GM12878 (cell line): ENCODE results near the gene ZNF800. TPM values are rescaled to one million over a fixed set of nuclear protein-coding genes. Genes with fewer than 3 reads are reported as not detected.

Experiments
- ATAC-seq: fragments of 200-7000 bp; cut with Tn5 transposase; 3 replicates; pipeline ENCODE4 v1.9.1; 2020; ENCODE audit warnings: mild to moderate bottlenecking, moderate library complexity
- BruUV-seq: library from RNA; stranded (reverse); fragments of 400-500 nt; replicated peaks from 2 replicates; lab custom pipeline; 2021; lab: Mats Ljungman, UMichigan
- CTCF ChIA-PET: fragments of 300-600 bp; sonication (Branson Sonifier 250); formaldehyde crosslinking; extraction: SDS; loops from one replicate; lab custom pipeline; 2021; ENCODE audit warnings: inconsistent platforms; lab: Yijun Ruan, JAX
- POLR2A ChIA-PET: fragments of 350-600 bp; formaldehyde crosslinking; extraction: SDS; loops from one replicate; lab custom pipeline; 2021; ENCODE audit warnings: inconsistent platforms; lab: Charles Lee
- RAD21 ChIA-PET: fragments of 300-600 bp; sonication (Branson Sonifier 250); formaldehyde crosslinking; loops from one replicate; lab custom pipeline; 2023; ENCODE audit warnings: antibody characterized with exemption; ENCODE audit not compliant: unreplicated experiment; lab: Charles Lee
- SMC1A ChIA-PET: fragments of 300-600 bp; sonication (Branson Sonifier 250); formaldehyde crosslinking; loops from one replicate; lab custom pipeline; 2023; ENCODE audit not compliant: unreplicated experiment, uncharacterized antibody; lab: Charles Lee
- DNase-seq: peaks from one replicate; pipeline ENCODE4 v3.0.0-alpha.2; 2011; ENCODE audit warnings: low read depth, low spot score
- FAIRE-seq: peaks from 3 replicates; lab custom pipeline; 2011; peaks lifted over from hg19 to GRCh38; lab: Jason Lieb, UNC
- H2AFZ ChIP-seq: 2 replicates; pipeline ENCODE4 v1.6.0; 2011; ENCODE audit warnings: low read depth, low read length, control low read depth; ENCODE audit not compliant: control insufficient read depth
- H3K27ac ChIP-seq: 2 replicates; pipeline ENCODE4 v1.5.1; 2011; ENCODE audit warnings: control low read depth; ENCODE audit not compliant: control insufficient read depth, insufficient read depth
- H3K27me3 ChIP-seq, 2 experiments: replicated peaks in 1 of 2; 2 replicates each; pipeline versions ENCODE4 v1.6.0 to v1.6.1; 2011; ENCODE audit warnings: low read length in 1 of 2; ENCODE audit not compliant: control insufficient read depth in 2 of 2, insufficient read depth in 2 of 2
- H3K36me3 ChIP-seq, 2 experiments: 2 replicates each; pipeline ENCODE4 v1.5.1; 2011; ENCODE audit warnings: low read length in 1 of 2; ENCODE audit not compliant: control insufficient read depth in 2 of 2, insufficient read depth in 2 of 2
- H3K4me1 ChIP-seq: 2 replicates; pipeline ENCODE4 v1.6.1; 2011; ENCODE audit warnings: mild to moderate bottlenecking, low read length, moderate library complexity, mixed read lengths; ENCODE audit not compliant: control insufficient read depth, insufficient read depth
- H3K4me2 ChIP-seq: 2 replicates; pipeline ENCODE4 v1.6.0; 2011; ENCODE audit warnings: control low read depth; ENCODE audit not compliant: control insufficient read depth, insufficient read depth
- H3K4me3 ChIP-seq: fragments of 200-600 bp; sonication (generic); 2 replicates; pipeline ENCODE4 v1.5.1; 2016
- H3K79me2 ChIP-seq: 2 replicates; pipeline ENCODE4 v1.6.0; 2011; ENCODE audit warnings: low read length; ENCODE audit not compliant: control insufficient read depth, insufficient read depth
- H3K9ac ChIP-seq: 2 replicates; pipeline ENCODE4 v1.8.0; 2011; ENCODE audit warnings: low read length, control low read depth, mixed read lengths; ENCODE audit not compliant: control insufficient read depth, insufficient read depth
- H3K9me3 ChIP-seq: replicated peaks from 3 replicates; pipeline ENCODE4 v1.5.1; 2011; ENCODE audit warnings: mild to moderate bottlenecking, low read length; ENCODE audit not compliant: control insufficient read depth, insufficient read depth
- H4K20me1 ChIP-seq: 2 replicates; pipeline ENCODE4 v1.6.0; 2011; ENCODE audit not compliant: control insufficient read depth, insufficient read depth
- E2F4 ChIP-seq: IDR thresholded peaks from 2 replicates; pipeline ENCODE4 v1.6.1; 2012; ENCODE audit warnings: low read depth, low read length, improper control_type of control experiment
- GATAD2B ChIP-seq: fragments of 450-650 bp; conservative IDR thresholded peaks from 2 replicates; pipeline ENCODE4 v1.6.1; 2017; ENCODE audit warnings: low read depth, mild to moderate bottlenecking, moderate library complexity
- IRF3 ChIP-seq: fragments of 450-650 bp; IDR thresholded peaks from 2 replicates; pipeline ENCODE4 v1.6.1; 2014; ENCODE audit warnings: mild to moderate bottlenecking
- MEF2A ChIP-seq: IDR thresholded peaks from 2 replicates; pipeline ENCODE4 v1.6.1; 2011; ENCODE audit warnings: low read depth, mild to moderate bottlenecking, low read length, moderate library complexity; ENCODE audit not compliant: insufficient read depth
- NFYA ChIP-seq: IDR thresholded peaks from 2 replicates; pipeline ENCODE4 v1.6.1; 2011; ENCODE audit warnings: low read depth, mild to moderate bottlenecking, low read length, improper control_type of control experiment, borderline replicate concordance
- NR2F1 ChIP-seq: fragments of 450-650 bp; conservative IDR thresholded peaks from 2 replicates; pipeline ENCODE4 v1.6.1; 2017; ENCODE audit warnings: mild to moderate bottlenecking
- PAX8 ChIP-seq: fragments of 450-650 bp; IDR thresholded peaks from 2 replicates; pipeline ENCODE4 v1.6.1; 2017; ENCODE audit warnings: mild to moderate bottlenecking, moderate library complexity
- PRDM15 ChIP-seq: fragments of 450-650 bp; formaldehyde crosslinking; IDR thresholded peaks from 2 replicates; pipeline ENCODE4 v1.4.0; 2020; ENCODE audit warnings: mild to moderate bottlenecking, moderate library complexity
- RBBP5 ChIP-seq: fragments of 200-600 bp; sonication (generic); conservative IDR thresholded peaks from 2 replicates; pipeline ENCODE4 v1.6.1; 2016
- RUNX3 ChIP-seq: IDR thresholded peaks from 2 replicates; pipeline ENCODE4 v1.6.1; 2012; ENCODE audit warnings: low read length, inconsistent platforms
- SMAD5 ChIP-seq: IDR thresholded peaks from 2 replicates; pipeline ENCODE4 v1.6.1; 2016; ENCODE audit warnings: antibody characterized with exemption, low read depth
- TCF7 ChIP-seq: IDR thresholded peaks from 2 replicates; pipeline ENCODE4 v1.6.1; 2014; ENCODE audit warnings: antibody characterized with exemption, borderline replicate concordance
- ZNF384 ChIP-seq: IDR thresholded peaks from 2 replicates; pipeline ENCODE4 v1.6.1; 2012; ENCODE audit warnings: low read depth, mild to moderate bottlenecking, low read length, improper control_type of control experiment, borderline replicate concordance
- WGBS: methylation state at CpG from one replicate; pipeline ENCODE4 v1.1.6; 2016; ENCODE audit warnings: low lambda C conversion rate; ENCODE audit not compliant: insufficient replicate concordance, insufficient coverage; ENCODE audit errors: missing lambda C conversion rate; 5-methylcytosine and 5-hydroxymethylcytosine counted together
- in situ Hi-C: fragments of 300-500 bp; cut with MboI; formaldehyde crosslinking; loops from 9 replicates; pipeline ENCODE4 v1.14.3; 2018; ENCODE audit warnings: mixed read lengths
- intact Hi-C: fragments of 100-400 bp; cut with micrococcal nuclease; formaldehyde crosslinking; loops from one replicate; pipeline ENCODE4 v1.14.2; 2022; ENCODE audit not compliant: unreplicated experiment
- polyA plus RNA-seq, 11 experiments: library from polyadenylated mRNA; depleted of rRNA in 4 of 11; unstranded in 6 of 11; stranded (reverse) in 5 of 11; fragments of >200 nt; fragmentation: Nextera tagmentation in 4 of 11; fragmentation: Illumina TruSeq in 1 of 11; extraction: Ambion mirVana in 4 of 11; extraction: Trizol in 1 of 11; gene quantifications; 1 replicate in 1 of 11; 2 replicates in 10 of 11; pipeline versions ENCODE4 v1.2.1 to v1.2.3, GENCODE V29; 2011 to 2016; ENCODE audit warnings: inconsistent platforms in 2 of 11, missing spikeins in 2 of 11, low read depth in 1 of 11
- total RNA-seq, 4 experiments: library from RNA; depleted of rRNA in 3 of 4; stranded (reverse); fragments of >200 nt in 3 of 4; fragmentation: Illumina TruSeq in 1 of 4; extraction: Trizol in 1 of 4; gene quantifications; 2 replicates each; pipeline versions ENCODE4 v1.2.1 to v1.2.3, GENCODE V29; 2013 to 2021
- TF ChIP-seq, protein P1 (sequence below): IDR thresholded peaks from 2 replicates; pipeline ENCODE4 v1.6.1; 2012; ENCODE audit warnings: low read depth, low read length, improper control_type of control experiment

ZNF800 gene
- total and polyA plus RNA-seq, 10 of the 15 experiments (the other 5 are each of a cell fraction or from before 2014, with no cell fraction given) = 6.8 to 33.9 (median 23.8) TPM

DNA sequence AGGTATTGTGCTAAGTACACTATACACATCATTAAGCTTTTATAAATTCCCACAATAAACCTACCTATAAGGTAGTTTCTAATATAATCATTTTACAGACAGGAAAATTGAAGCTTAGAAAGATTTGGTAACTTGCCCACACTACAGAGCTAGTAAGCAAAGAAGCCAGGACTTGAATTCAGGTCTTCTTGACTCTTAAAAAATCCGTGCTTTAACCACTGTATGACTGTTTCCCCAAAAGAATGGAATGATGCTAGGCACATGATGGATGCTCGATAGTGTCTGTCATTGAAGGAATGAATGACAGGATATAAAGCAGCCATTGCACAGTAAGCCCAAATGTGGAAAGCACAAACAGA, 26.6 kb downstream of the ZNF800 start (continued):
- TF ChIP-seq ZNF384 (no peak), GATAD2B (no peak), RBBP5 (no peak), RUNX3 (no peak), IRF3 (no peak), PRDM15 (CRISPR knock-in tag) (no peak)
- TF ChIP-seq, all 136 proteins: peak for 0

GRCh38 chr7:127365164-127365956, 27.1 kb downstream of the ZNF800 start:
- Histone ChIP-seq H3K36me3 (peaks cover 3 to 23% of the 10 kb centered on the region in 2 experiments; a peak in 3 of 4 replicates), H3K27me3 (no peaks in the 10 kb centered on the region), H3K9ac (no peak overlapping the region), H3K79me2 (peaks cover 2% of the 10 kb centered on the region), H3K4me1 (no peaks in the 10 kb centered on the region), H4K20me1 (no peaks in the 10 kb centered on the region; the same call in 1 of the 2 replicates), H3K4me2 (no peak overlapping the region), H3K27ac (no peak overlapping the region), H2AFZ (no peak overlapping the region), H3K4me3 (no peak overlapping the region), H3K9me3 (no peaks in the 10 kb centered on the region)
- ATAC-seq = no peak
- 96% methylated on average over 5 of the region's 5 CpGs for WGBS
- no peak for FAIRE-seq
- ChIA-PET POLR2A (no interaction called here), CTCF (interaction anchor here (0.9 to 3.8 kb wide), 4 partner anchors 11 to 82 kb away, joined by 3 to 18 read pairs (median 6); no protein-coding TSS in a partner anchor), SMC1A (interaction anchor here (0.9 kb wide), 1 partner anchor 70 kb away, joined by 3 read pairs; no protein-coding TSS in a partner anchor), RAD21 (no interaction called here)
- intact Hi-C loops = no loop called here
- no peak for DNase-seq
- in situ Hi-C loops = no loop called here
- no TSS peak for BruUV-seq
- TF ChIP-seq NR2F1 = no peak
- TF ChIP-seq TCF7 = no peak
- TF ChIP-seq, protein P1, sequence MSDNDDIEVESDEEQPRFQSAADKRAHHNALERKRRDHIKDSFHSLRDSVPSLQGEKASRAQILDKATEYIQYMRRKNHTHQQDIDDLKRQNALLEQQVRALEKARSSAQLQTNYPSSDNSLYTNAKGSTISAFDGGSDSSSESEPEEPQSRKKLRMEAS = no peak
- TF ChIP-seq PAX8 = no peak
- TF ChIP-seq NFYA = no peak
- no peak for TF ChIP-seq SMAD5
- no peak for TF ChIP-seq E2F4
- TF ChIP-seq MEF2A = no peak
